GM19395 (cell line): Measurements from ENCODE around the gene RGL1.
"Not testable (repeated sequence)": the region's sequence is repeated elsewhere in the genome, so short reads cannot be mapped to it uniquely, and the experiment has no call there.

Experiments
- ATAC-seq: cut with Tn5 transposase; IDR thresholded peaks from one replicate; pipeline ENCODE4 v1.9.1; 2021; ENCODE audit warnings: mild to moderate bottlenecking, moderate library complexity; ENCODE audit not compliant: unreplicated experiment

RGL1 gene

GRCh38 chr1:183783767-183784637 lies 20.9 kb upstream of the RGL1 start:
- no peak for ATAC-seq

- ATAC-seq, result not testable (repeated sequence)
Observed at GRCh38 chr1:183785921-183786320, 19.0 kb upstream of the RGL1 start.

GRCh38 chr1:183787704-183788103 lies 17.2 kb upstream of the RGL1 start:
- ATAC-seq, result no peak

DNA sequence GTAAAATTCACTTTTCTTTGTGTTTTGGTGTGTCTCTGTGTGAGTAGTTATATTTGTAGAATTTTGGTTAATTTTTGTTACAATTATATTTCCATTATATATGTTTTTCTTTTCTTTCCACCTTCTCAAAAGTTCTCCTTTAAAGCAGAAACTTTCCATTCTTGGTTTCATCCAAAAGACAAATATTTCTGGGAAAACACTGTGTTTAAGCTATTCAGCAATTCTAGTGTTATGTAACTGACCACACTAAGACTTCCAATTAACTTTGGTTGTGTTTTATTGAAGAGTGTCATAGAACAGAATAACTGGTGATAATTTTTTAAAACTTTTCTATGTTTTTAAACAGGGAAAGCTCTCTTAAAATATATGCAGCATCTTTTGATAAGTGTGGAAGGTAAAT lies 13.6 kb upstream of the RGL1 start:
- no peak for ATAC-seq

GRCh38 chr1:183792300-183792699 lies 12.6 kb upstream of the RGL1 start:
- ATAC-seq, result no peak

DNA sequence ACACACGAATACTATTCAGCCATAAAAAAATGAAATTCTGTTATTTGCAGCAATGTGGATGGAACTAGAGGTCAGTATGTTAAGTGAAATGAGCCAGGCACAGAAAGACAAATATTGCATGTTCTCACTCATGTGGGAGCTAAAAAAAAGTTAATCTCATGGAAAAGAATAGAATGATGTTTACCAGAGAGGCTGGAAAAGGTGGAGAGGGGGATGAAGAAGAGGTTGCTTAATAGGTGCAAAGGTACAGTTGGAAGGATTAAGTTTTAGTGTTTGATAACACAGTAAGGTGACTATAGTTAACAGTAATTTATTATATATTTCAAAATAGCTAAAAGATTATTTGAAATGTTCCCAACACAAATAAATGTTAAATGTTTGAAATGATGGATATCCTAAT lies 10.8 kb upstream of the RGL1 start:
- no peak for ATAC-seq

DNA sequence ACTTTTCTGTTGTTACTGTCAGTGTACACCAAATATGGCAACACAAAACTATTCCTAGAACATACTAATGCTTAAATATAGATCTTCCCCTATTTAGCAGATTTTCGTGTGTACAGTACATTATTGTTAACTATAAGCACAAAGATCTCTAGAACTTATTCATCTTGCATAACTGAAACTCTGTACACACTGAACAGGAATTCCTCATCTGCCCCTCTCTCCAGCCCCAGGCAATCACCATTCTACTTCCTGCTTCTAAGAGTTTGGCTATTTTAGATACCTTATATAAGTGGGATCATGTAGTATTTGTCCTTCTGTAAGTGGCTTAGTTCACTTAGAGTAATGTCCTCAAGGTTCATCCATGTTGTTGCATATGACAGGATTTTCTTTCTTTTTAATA lies 4.5 kb upstream of the RGL1 start:
- no peak for ATAC-seq

DNA sequence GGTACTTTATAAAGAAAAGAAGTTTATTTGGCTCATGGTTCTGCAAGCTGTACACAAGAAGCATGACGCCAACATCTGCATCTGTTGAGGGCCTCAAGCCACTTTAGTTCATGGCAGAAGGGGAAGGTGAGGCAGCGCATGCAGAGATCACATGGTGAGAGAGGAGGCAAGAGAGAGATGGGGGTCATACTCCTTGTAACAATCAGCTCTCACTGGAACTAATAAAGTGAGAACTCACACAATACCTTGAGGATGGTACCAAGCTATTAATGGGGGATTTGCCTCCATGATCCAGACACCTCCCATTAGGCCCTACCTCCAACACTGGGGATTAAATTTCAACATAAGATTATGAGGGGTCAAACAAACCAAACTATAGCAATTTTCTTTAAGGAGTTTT lies 3.3 kb upstream of the RGL1 start:
- no peak for ATAC-seq

- ATAC-seq, result no peak
Observed at GRCh38 chr1:183804387-183804786, 533 bp upstream of the RGL1 start.

DNA sequence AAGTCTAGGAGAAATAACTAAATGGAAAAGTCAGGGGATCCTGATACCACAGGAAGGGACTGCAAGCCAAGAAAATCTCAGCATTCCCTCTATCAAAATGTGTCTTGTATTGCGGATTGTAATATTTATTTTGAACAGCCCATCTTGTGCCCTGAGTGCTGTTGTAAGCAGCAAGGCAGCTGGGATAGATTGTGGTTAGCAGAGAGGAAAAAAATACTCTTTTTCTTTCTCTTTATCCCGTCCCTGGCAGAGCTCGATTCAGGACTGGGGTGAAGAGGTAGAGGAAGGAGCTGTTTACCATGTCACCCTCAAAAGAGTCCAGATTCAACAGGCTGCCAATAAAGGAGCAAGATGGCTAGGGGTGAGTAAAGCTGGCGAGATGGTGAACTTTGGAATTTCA lies 1.2 kb downstream of the RGL1 start:
- ATAC-seq, result no peak

- ATAC-seq, result no peak
Observed at GRCh38 chr1:183806675-183807074, 1.8 kb downstream of the RGL1 start.

GRCh38 chr1:183807549-183808168 lies 2.7 kb downstream of the RGL1 start:
- ATAC-seq, result peak; percentile 72

DNA sequence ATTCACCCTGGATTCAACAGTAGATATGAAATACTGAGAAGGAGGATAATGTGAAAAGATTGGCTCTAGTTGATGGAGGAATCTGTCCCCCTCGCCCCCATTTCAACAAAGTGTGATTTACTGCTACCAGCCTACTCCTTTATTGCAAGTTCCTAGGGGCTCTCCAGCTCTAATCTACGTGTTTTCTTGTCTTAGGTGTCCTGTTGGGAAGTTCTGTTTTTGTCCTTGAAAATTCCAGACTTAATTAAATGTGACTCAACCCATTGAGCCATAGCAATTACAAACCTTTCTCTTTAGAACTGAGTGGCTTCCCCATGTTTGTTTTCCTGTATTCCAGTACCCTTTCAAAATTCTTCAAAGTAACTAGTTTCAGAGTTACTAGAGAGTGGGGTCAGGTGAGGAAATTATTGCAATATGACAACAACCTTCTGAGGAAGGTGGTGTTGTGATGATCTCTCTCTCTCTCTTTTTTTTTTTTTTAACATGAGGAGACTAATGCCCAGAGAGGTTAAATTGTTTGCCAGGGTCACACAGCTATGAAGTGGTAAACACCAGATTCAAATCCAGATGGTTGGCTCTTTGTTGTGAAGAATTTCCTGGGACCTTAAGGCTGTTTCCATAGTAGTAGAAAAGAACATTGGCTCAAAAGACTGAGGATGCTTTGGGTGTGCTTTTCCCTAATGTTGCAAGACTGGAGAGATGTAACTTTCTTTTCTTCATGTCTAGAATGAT lies 3.5 kb downstream of the RGL1 start:
- ATAC-seq, result no peak

- no peak for ATAC-seq
Observed at GRCh38 chr1:183810121-183810520, 5.2 kb downstream of the RGL1 start.

- no peak for ATAC-seq
Observed at GRCh38 chr1:183810756-183811544, 6.0 kb downstream of the RGL1 start.

DNA sequence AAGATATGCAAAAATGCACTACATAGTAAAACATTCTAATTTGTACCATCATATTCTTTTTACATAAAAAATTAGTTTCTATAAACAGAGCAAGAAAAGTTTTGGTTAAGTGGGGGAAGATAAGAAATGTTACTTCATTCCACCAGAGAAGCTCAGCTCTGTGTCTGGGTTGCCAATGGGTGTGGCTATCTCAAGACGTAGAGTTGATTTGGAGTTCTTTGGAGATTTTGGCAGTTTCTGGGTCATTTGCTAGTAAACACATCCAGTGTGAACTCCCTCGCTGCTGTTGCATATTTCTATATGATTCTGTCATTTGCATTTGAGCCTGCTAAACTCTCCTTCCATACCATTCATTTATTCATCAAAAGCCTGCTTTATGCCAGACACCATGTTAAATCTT lies 7.2 kb downstream of the RGL1 start:
- no peak for ATAC-seq

- no peak for ATAC-seq
Observed at GRCh38 chr1:183812686-183813569, 8.0 kb downstream of the RGL1 start.

GRCh38 chr1:183814121-183814681 lies 9.3 kb downstream of the RGL1 start:
- ATAC-seq, result no peak

DNA sequence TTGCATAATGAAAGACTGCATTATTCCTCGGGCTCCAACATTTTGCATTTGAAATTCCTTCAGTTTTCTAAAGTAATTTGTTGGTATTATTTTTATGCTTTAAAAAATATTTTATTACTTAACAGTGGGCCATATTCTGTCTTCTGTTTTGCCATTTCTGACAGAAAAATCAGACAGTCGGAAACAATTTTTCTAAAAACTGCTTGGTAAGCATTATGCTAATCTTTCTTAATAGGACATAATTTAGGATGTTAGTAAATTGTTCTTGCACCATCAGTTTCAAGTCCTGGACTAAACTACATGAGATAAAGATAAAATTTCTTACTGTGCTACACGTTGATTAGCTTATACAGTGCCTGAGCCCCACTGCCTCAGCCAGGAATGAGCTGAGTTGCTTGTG lies 11.2 kb downstream of the RGL1 start:
- ATAC-seq, result no peak
